CD4-positive, alpha-beta T cell treated with Interferon alpha-2 for 1 hour (primary cell): Measurements from ENCODE around the gene TMEM131.
A peak's percentile ranks its signal among the peaks of the same experiment; 100 is the strongest.
"Not testable (repeated sequence)": the region's sequence is repeated elsewhere in the genome, so short reads cannot be mapped to it uniquely, and the experiment has no call there.

ENCODE experiments used
- DNase-seq, 2 donors: peaks; one replicate each; pipeline ENCODE4 v3.0.0-alpha.2; 2020 to 2022

Gene TMEM131

GRCh38 chr2:97848306-97848705 lies 147.4 kb downstream of the TMEM131 start:
- no peak for DNase-seq

- not testable (repeated sequence) for DNase-seq
Observed at GRCh38 chr2:97846716-97847115, 149.0 kb downstream of the TMEM131 start.

GRCh38 chr2:97845818-97846217 lies 149.9 kb downstream of the TMEM131 start:
- DNase-seq: no peak

GRCh38 chr2:97845133-97845532 lies 150.6 kb downstream of the TMEM131 start:
- no peak for DNase-seq

GRCh38 chr2:97844311-97844859 lies 151.4 kb downstream of the TMEM131 start:
- DNase-seq: no peak

- DNase-seq: no peak
Observed at GRCh38 chr2:97840198-97840597, 155.6 kb downstream of the TMEM131 start.

GRCh38 chr2:97834610-97835009 lies 161.1 kb downstream of the TMEM131 start:
- no peak for DNase-seq

GRCh38 chr2:97831121-97831520 lies 164.6 kb downstream of the TMEM131 start:
- no peak for DNase-seq

- not testable (repeated sequence) for DNase-seq
Observed at GRCh38 chr2:97829255-97829654, 166.5 kb downstream of the TMEM131 start.

GRCh38 chr2:97827013-97827412 lies 168.7 kb downstream of the TMEM131 start:
- not testable (repeated sequence) for DNase-seq

- not testable (repeated sequence) for DNase-seq
Observed at GRCh38 chr2:97826266-97826847, 169.4 kb downstream of the TMEM131 start.

- DNase-seq: not testable (repeated sequence)
Observed at GRCh38 chr2:97824011-97824410, 171.7 kb downstream of the TMEM131 start.

- not testable (repeated sequence) for DNase-seq
Observed at GRCh38 chr2:97821862-97822261, 173.9 kb downstream of the TMEM131 start.

GRCh38 chr2:97819754-97820153 lies 176.0 kb downstream of the TMEM131 start:
- no peak for DNase-seq

- DNase-seq: no peak
Observed at GRCh38 chr2:97816411-97816810, 179.3 kb downstream of the TMEM131 start.

- DNase-seq: no peak
Observed at GRCh38 chr2:97812931-97813330, 182.8 kb downstream of the TMEM131 start.

GRCh38 chr2:97808816-97809215 lies 186.9 kb downstream of the TMEM131 start:
- no peak for DNase-seq

GRCh38 chr2:97806738-97807618 lies 188.8 kb downstream of the TMEM131 start:
- peak; percentile 73 to 76 for DNase-seq

- DNase-seq: no peak
Observed at GRCh38 chr2:97805776-97806175, 190.0 kb downstream of the TMEM131 start.

- DNase-seq: no peak
Observed at GRCh38 chr2:97801028-97801427, 194.7 kb downstream of the TMEM131 start.

GRCh38 chr2:97798416-97798815 lies 197.3 kb downstream of the TMEM131 start:
- DNase-seq: no peak

GRCh38 chr2:97797355-97797754 lies 198.4 kb downstream of the TMEM131 start:
- no peak for DNase-seq

GRCh38 chr2:97796465-97797126 lies 199.2 kb downstream of the TMEM131 start:
- DNase-seq: no peak
